Activated T-helper 17 cell treated with anti-CD3 and anti-CD28 coated beads, Interleukin-2, amount 50 U/mL, for 72 hours (primary cell): ENCODE data around the gene ADAT3. TPM values are rescaled to one million over a fixed set of nuclear protein-coding genes. Genes with fewer than 3 reads are reported as not detected.
A peak's percentile ranks its signal among the peaks of the same experiment; 100 is the strongest.

ENCODE experiments used
- ATAC-seq: fragments of 150-1000 bp; cut with Tn5 transposase; replicated peaks from 2 replicates; pipeline ENCODE4 v1.10.0; 2021; ENCODE audit warnings: mild to moderate bottlenecking, moderate library complexity
- H3K27ac Mint-ChIP-seq: one replicate; pipeline ENCODE4 v1.8.0; 2022; ENCODE audit warnings: mixed read lengths
- H3K27me3 Mint-ChIP-seq: one replicate; pipeline ENCODE4 v1.8.0; 2022; ENCODE audit warnings: mixed read lengths
- H3K36me3 Mint-ChIP-seq: one replicate; pipeline ENCODE4 v1.8.0; 2022; ENCODE audit warnings: low read depth, mild to moderate bottlenecking, mixed read lengths
- H3K4me1 Mint-ChIP-seq: one replicate; pipeline ENCODE4 v1.8.0; 2022; ENCODE audit warnings: mixed read lengths
- H3K4me3 Mint-ChIP-seq: one replicate; pipeline ENCODE4 v1.8.0; 2022; ENCODE audit warnings: mild to moderate bottlenecking, mixed read lengths
- H3K9me3 Mint-ChIP-seq: one replicate; pipeline ENCODE4 v1.8.0; 2022; ENCODE audit warnings: mixed read lengths
- total RNA-seq, 2 donors: library from RNA; stranded (reverse); gene quantifications; one replicate each; pipeline ENCODE4 v1.2.3, GENCODE V29; 2022

The ADAT3 gene
- total RNA-seq, 2 donors from 2014 or later: 11.6 to 12.2 TPM

DNA sequence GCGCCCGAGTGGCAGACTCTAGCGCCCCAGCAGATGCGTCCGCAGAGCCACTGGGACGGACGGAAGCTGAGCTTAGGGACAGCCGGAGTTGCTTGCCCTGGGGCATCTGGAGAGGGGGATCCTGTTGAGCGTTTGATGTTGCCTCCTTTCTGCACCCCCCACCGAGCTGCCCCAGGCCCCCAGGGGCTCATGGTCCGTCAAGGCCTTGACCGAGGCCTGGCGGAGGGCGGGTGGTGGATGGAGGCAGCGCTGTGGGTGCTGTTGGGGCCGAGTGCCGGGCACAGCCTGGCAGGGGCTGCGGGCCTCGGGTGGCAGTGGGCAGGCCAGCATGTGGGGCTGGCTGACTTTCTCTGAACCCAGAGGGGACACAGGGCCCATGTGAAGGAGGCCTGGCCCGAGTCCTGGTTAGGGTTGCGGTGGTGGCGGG is 38.5 kb downstream of the ADAT3 start:
- peaks cover 21% of the 10 kb centered on the region for H3K36me3 Mint-ChIP-seq
- no peaks in the 10 kb centered on the region for H3K27me3 Mint-ChIP-seq

GRCh38 chr19:1944088-1944915 is 39.1 kb downstream of the ADAT3 start:
- Mint-ChIP-seq H3K4me3 (peak overlapping the region; percentile 92), H3K36me3 (peaks cover 25% of the 10 kb centered on the region), H3K27me3 (no peaks in the 10 kb centered on the region), H3K9me3 (no peaks in the 10 kb centered on the region), H3K4me1 (peaks cover 24% of the 10 kb centered on the region), H3K27ac (no peak overlapping the region)
- no peak for ATAC-seq

More for the DNA sequence above, 38.5 kb downstream of the ADAT3 start:
- ATAC-seq: no peak
- Mint-ChIP-seq H3K9me3 (no peaks in the 10 kb centered on the region), H3K4me1 (peaks cover 21% of the 10 kb centered on the region), H3K4me3 (peak overlapping the region; percentile 92), H3K27ac (peak overlapping the region; percentile 90)

DNA sequence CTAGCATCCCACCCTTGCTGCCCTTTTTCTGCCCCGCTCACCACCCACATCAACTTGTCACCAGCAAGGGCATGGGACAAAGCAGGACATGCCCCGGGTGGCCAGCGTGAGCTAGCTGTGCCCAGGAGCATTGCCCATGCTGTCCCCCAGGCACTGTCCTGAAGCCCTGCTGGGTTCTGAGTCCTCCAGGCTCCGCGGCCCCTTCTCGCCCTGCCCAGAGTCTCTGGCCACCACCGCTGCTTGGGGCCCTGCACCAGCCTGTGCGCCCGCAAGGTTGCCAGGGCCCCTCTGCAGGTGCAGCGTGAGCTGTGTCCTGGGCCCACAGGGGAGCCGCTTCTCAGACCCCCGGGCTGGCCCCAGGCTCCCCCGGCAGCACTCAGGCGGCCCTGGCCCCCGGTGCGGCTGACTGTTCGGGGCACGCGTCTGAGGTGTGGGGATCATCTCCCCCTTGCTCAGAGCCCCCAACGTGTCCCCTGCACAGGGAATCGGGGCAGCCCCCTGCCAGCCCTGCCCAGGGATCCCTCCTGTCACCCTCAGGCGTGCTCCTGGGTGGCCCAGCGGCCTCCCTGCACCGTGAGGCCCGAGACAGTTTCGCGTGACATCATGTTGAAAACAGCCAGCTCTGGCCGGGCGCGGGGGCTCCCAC is 39.8 kb downstream of the ADAT3 start:
- no peak overlapping the region for H3K27ac Mint-ChIP-seq

DNA sequence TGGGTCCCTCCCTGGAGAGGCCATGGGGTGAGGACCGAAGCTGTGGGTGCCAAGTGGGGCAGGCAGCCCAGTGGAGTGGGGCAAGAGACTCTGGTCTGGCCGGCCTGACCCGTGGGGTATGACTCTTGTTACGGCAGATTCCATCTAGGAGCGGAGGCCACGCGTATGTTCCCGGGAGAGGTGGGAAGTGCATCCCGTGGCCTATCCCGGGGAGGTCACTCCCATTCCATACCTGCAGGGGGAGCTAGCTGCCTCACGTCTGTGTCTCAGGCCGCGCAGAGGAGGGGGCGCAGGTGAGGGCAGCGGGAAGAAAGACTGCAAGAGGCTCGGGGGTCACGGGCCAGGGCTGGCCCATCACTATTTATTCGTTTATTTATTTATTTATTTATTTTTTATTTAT is 40.7 kb downstream of the ADAT3 start:
- Mint-ChIP-seq H3K27ac (no peak overlapping the region), H3K9me3 (no peaks in the 10 kb centered on the region), H3K27me3 (no peaks in the 10 kb centered on the region), H3K4me1 (peaks cover 19% of the 10 kb centered on the region), H3K36me3 (peaks cover 18% of the 10 kb centered on the region), H3K4me3 (no peak overlapping the region)
- no peak for ATAC-seq

More for the DNA sequence above, 39.8 kb downstream of the ADAT3 start:
- peaks cover 25% of the 10 kb centered on the region for H3K36me3 Mint-ChIP-seq
- no peak overlapping the region for H3K4me3 Mint-ChIP-seq
- H3K27me3 Mint-ChIP-seq: no peaks in the 10 kb centered on the region
- ATAC-seq: no peak
- H3K9me3 Mint-ChIP-seq: no peaks in the 10 kb centered on the region
- peaks cover 21% of the 10 kb centered on the region for H3K4me1 Mint-ChIP-seq

DNA sequence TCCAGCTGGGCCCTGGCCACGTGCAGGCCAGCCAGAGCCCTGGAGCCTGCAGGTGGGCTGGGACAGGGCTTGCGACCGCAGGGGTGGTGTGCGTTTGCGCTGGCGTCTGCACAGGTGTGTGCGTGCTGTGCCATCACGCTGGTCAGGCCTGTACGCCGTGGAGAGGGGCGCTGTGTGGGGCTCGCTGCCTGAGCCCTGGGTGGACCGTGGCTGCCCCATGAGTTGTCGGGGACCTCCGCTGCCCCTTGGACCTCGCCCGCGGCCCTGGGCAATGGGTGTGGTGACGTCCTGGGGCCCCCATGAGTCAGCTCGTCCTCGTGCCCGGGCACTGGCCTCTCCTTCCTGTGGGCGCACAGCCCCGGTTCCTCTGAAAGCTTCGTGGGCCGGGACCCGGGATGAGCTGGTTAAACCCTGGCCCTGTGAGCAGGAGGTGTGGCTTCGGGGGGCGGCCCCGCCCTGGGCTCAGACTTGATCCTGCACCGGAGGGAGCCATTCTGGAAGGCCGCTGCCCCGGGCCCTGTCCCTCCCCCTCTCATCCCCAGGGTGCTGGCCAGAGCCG is 42.5 kb downstream of the ADAT3 start:
- Mint-ChIP-seq H3K27me3 (no peaks in the 10 kb centered on the region), H3K4me3 (no peak overlapping the region), H3K9me3 (no peaks in the 10 kb centered on the region), H3K4me1 (peaks cover 17% of the 10 kb centered on the region), H3K27ac (no peak overlapping the region), H3K36me3 (peaks cover 22% of the 10 kb centered on the region)
- no peak for ATAC-seq

DNA sequence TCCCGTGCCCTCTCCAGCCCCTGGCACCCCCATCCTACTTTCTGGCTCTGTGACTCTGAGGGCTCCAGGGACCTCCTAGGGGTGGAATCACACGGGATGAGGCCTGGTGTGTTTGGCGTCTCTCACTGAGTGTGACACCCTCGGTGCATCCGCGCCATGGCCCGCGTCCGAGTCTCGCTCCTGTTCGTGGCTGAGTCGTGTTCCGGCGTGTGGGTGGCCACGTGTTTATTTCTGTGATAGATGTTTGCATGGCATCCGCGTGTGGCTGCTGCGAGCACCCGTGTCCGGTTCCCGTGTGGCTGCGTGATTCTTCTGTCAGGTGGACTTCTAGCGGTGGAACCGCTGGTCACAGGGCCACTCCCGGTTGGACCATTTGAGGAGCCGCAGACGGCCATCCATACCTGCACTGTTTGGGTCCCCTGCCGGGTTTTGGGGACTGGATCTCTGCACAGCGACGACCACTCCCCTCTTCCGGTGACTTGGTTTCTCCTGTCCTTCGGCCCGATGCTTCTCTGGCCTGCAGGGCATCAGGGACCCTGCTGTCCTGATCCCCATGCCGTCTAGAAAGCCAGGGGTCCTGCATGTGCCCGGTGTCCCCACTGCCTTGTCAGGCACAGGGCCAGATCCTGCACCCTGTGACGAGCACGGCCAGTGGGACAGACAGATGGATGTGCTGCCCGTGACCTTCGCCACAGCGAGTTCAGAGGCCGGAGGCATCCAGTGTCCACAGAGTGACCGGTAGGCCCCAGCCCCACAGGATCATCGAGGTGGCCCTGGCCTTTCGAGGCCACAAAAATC is 44.3 kb downstream of the ADAT3 start:
- Mint-ChIP-seq H3K27me3 (no peaks in the 10 kb centered on the region), H3K36me3 (peaks cover 22% of the 10 kb centered on the region), H3K4me1 (peaks cover 9% of the 10 kb centered on the region), H3K9me3 (no peaks in the 10 kb centered on the region), H3K4me3 (no peak overlapping the region), H3K27ac (no peak overlapping the region)
- no peak for ATAC-seq

DNA sequence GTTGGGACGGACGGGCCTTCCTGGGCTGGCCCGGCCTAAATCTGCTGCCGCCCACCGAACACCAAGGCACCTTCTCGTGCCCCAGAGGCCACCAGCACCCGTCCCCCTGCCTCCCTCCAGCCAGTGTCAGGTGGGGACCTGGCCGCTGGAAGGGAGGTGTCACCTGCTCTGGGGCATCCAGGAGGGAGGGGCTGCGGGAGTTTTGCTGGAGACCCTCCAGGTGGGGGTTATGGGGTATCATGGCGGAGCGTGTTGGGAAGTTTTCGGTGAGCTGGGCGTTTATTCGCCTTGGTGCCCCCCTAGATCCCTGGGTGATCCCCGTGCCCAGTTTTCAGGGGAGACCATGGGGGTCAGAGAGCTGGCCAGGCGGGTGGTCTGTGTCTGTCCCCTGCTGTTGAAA is 45.4 kb downstream of the ADAT3 start:
- no peak for ATAC-seq

DNA sequence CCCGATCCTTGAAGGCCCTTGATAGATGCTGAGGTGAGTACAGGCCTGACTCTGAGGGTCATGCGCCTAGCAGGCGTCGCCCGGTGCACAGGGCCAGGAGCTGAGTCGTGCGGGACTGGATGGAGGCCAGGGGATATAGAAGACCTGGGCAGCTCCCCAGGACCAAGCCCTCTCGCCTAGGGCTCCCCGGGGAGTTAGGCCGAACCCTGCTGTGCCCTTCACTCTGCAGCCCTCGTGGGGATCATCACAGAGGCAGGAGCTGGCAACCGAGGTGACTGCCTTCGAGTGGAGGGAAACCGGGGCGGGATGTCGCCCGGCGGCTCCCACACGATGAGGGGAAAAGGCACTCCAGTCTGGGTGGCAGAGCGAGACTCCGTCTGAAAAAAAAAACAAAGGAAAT is 47.4 kb downstream of the ADAT3 start:
- no peak for ATAC-seq
- H3K27me3 Mint-ChIP-seq: no peaks in the 10 kb centered on the region
- peaks cover 16% of the 10 kb centered on the region for H3K36me3 Mint-ChIP-seq
- no peak overlapping the region for H3K4me3 Mint-ChIP-seq
- H3K9me3 Mint-ChIP-seq: no peaks in the 10 kb centered on the region
- H3K4me1 Mint-ChIP-seq: peaks cover 4% of the 10 kb centered on the region
- no peak overlapping the region for H3K27ac Mint-ChIP-seq

More for the DNA sequence above, 45.4 kb downstream of the ADAT3 start:
- Mint-ChIP-seq H3K27ac (no peak overlapping the region), H3K9me3 (no peaks in the 10 kb centered on the region), H3K27me3 (no peaks in the 10 kb centered on the region), H3K4me1 (peaks cover 9% of the 10 kb centered on the region), H3K4me3 (no peak overlapping the region), H3K36me3 (peaks cover 21% of the 10 kb centered on the region)

GRCh38 chr19:1953037-1953436 is 47.8 kb downstream of the ADAT3 start:
- peaks cover 4% of the 10 kb centered on the region for H3K4me1 Mint-ChIP-seq
- H3K27ac Mint-ChIP-seq: no peak overlapping the region
- ATAC-seq: no peak

GRCh38 chr19:1953441-1954094 is 48.4 kb downstream of the ADAT3 start:
- H3K27ac Mint-ChIP-seq: no peak overlapping the region
- H3K4me3 Mint-ChIP-seq: no peak overlapping the region
- peaks cover 4% of the 10 kb centered on the region for H3K4me1 Mint-ChIP-seq
- no peak for ATAC-seq
- no peaks in the 10 kb centered on the region for H3K9me3 Mint-ChIP-seq
- no peaks in the 10 kb centered on the region for H3K27me3 Mint-ChIP-seq
- peaks cover 16% of the 10 kb centered on the region for H3K36me3 Mint-ChIP-seq

More at GRCh38 chr19:1953037-1953436, 47.8 kb downstream of the ADAT3 start:
- no peaks in the 10 kb centered on the region for H3K9me3 Mint-ChIP-seq
- H3K4me3 Mint-ChIP-seq: no peak overlapping the region
- no peaks in the 10 kb centered on the region for H3K27me3 Mint-ChIP-seq
- H3K36me3 Mint-ChIP-seq: peaks cover 16% of the 10 kb centered on the region

- peaks cover 11% of the 10 kb centered on the region for H3K36me3 Mint-ChIP-seq
- no peak overlapping the region for H3K4me3 Mint-ChIP-seq
- H3K27me3 Mint-ChIP-seq: no peaks in the 10 kb centered on the region
- H3K4me1 Mint-ChIP-seq: no peaks in the 10 kb centered on the region
- no peak for ATAC-seq
- H3K9me3 Mint-ChIP-seq: no peaks in the 10 kb centered on the region
- no peak overlapping the region for H3K27ac Mint-ChIP-seq
These were observed 49.3 kb downstream of the ADAT3 start for GRCh38 chr19:1954532-1954933.

DNA sequence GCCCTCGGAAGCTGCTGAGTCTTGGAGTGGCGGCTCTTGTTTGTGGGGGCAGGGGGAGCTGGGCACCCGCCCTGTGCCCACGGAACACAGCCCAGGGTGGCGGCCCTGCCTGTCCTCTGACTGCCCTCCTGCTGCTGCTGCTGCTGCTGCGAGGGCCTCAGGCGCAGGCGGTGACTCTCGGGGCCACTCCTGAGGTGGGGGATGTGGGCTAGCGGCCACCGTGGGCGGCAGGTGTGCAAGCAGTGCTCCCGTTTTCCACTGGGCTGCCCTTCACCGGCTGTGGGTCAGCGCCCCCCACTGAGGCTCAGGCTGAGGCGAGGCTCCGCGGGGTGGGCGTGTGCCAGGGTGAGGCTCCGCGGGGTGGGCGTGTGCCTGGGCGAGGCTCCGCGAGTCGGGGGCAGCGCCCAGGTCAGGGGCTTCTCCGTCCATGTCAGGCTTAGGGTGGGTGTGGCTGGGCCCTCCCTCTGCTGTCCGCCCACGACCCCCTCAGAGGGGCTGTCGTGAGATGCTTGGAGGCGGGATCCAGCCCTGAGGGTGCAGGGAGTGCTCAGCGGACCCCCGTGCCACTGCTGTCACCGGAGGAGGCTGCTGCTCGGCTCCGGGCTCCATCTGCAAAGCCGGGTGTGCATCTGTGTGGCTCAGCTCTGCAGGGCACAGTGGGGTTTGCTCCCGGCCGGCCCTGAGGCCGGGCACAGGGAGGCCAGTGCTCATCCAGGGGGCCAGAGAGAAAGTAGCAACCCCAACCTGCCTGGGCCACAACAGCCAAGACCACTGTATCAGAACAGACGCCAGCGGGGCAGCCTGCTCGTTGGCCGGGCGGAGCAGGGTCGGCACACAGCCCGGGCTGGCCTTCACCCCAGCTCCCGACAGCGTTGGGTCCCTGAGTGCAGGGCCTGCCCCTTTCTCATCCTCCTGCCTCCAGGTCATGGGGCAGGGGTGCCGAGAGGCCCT is 50.2 kb downstream of the ADAT3 start:
- Mint-ChIP-seq H3K27ac (no peak overlapping the region), H3K9me3 (no peaks in the 10 kb centered on the region), H3K4me3 (no peak overlapping the region), H3K36me3 (peaks cover 11% of the 10 kb centered on the region), H3K4me1 (no peaks in the 10 kb centered on the region), H3K27me3 (no peaks in the 10 kb centered on the region)
- no peak for ATAC-seq

GRCh38 chr19:1956122-1956494 is 50.9 kb downstream of the ADAT3 start:
- H3K4me3 Mint-ChIP-seq: no peak overlapping the region
- no peak for ATAC-seq
- H3K27ac Mint-ChIP-seq: no peak overlapping the region
- no peaks in the 10 kb centered on the region for H3K4me1 Mint-ChIP-seq
- peaks cover 11% of the 10 kb centered on the region for H3K36me3 Mint-ChIP-seq
- no peaks in the 10 kb centered on the region for H3K9me3 Mint-ChIP-seq
- no peaks in the 10 kb centered on the region for H3K27me3 Mint-ChIP-seq
